Measurements from ENCODE around the gene CERK.

CERK gene

GRCh38 chr22:46666577-46667244 lies 71.3 kb downstream of the CERK start:
- DNase-seq (ENCODE audit: low read depth) = no peak
- H3K4me3 ChIP-seq (ENCODE audit: control insufficient read depth, low read depth, low read length) = no peak overlapping the region
- TF ChIP-seq CTCF (IDR thresholded peaks at IDR 0.05; ENCODE audit: control insufficient read depth, insufficient read depth, low read depth, low read length, missing control alignments) = no peak

GRCh38 chr22:46665751-46666280 lies 72.2 kb downstream of the CERK start:
- H3K4me3 ChIP-seq (ENCODE audit: control insufficient read depth, low read depth, low read length) = no peak overlapping the region
- no peak for TF ChIP-seq CTCF (IDR thresholded peaks at IDR 0.05; ENCODE audit: control insufficient read depth, insufficient read depth, low read depth, low read length, missing control alignments)
- no peak for DNase-seq (ENCODE audit: low read depth)

GRCh38 chr22:46665151-46665695 lies 72.8 kb downstream of the CERK start:
- TF ChIP-seq CTCF (IDR thresholded peaks at IDR 0.05; ENCODE audit: control insufficient read depth, insufficient read depth, low read depth, low read length, missing control alignments) = no peak
- no peak for DNase-seq (ENCODE audit: low read depth)
- no peak overlapping the region for H3K4me3 ChIP-seq (ENCODE audit: control insufficient read depth, low read depth, low read length)

GRCh38 chr22:46664301-46664855 lies 73.7 kb downstream of the CERK start:
- no peak for DNase-seq (ENCODE audit: low read depth)
- no peak for TF ChIP-seq CTCF (IDR thresholded peaks at IDR 0.05; ENCODE audit: control insufficient read depth, insufficient read depth, low read depth, low read length, missing control alignments)
- H3K4me3 ChIP-seq (ENCODE audit: control insufficient read depth, low read depth, low read length) = no peak overlapping the region

GRCh38 chr22:46663436-46664100 lies 74.5 kb downstream of the CERK start:
- DNase-seq (ENCODE audit: low read depth) = no peak
- no peak for TF ChIP-seq CTCF (IDR thresholded peaks at IDR 0.05; ENCODE audit: control insufficient read depth, insufficient read depth, low read depth, low read length, missing control alignments)
- no peak overlapping the region for H3K4me3 ChIP-seq (ENCODE audit: control insufficient read depth, low read depth, low read length)

GRCh38 chr22:46663001-46663400 lies 75.1 kb downstream of the CERK start:
- DNase-seq (ENCODE audit: low read depth) = no peak
- H3K4me3 ChIP-seq (ENCODE audit: control insufficient read depth, low read depth, low read length) = no peak overlapping the region
- no peak for TF ChIP-seq CTCF (IDR thresholded peaks at IDR 0.05; ENCODE audit: control insufficient read depth, insufficient read depth, low read depth, low read length, missing control alignments)

All from AG09309 (cell line).